Islet precursor cell (in vitro differentiated cells): ENCODE results near the gene ERCC6L2.

Experiments
- DNase-seq: peaks from one replicate; pipeline ENCODE4 v3.0.0-alpha.2; 2018

ERCC6L2 gene

DNA sequence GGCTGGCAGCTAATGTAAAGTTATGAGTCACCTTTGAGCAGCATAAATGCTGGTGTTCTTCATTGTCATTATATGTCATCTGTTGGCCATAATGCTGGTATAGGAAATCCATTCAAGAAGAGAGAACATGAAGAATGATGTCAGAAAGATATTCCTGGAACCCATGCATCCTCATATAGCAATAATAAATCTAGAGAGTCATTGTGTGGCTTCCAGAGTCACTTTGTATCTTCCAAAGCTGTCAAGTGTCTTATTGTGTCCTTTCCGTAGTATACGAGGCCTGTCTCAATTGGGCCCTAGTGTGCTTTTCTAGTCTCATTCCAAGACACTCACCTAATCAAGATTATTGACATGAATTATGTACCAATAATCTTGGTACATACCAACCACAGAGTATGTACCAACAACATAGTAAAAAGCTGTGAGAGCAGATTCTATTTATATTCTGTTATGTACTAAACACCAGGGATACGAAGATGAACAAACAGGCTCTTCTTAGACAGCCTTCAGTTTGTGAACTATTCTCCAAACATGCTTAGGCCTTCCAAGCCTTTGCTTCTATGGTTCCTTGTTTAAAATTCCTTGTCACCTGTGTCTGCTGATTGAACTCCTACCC lies 110.1 kb downstream of the ERCC6L2 start:
- DNase-seq = no peak

DNA sequence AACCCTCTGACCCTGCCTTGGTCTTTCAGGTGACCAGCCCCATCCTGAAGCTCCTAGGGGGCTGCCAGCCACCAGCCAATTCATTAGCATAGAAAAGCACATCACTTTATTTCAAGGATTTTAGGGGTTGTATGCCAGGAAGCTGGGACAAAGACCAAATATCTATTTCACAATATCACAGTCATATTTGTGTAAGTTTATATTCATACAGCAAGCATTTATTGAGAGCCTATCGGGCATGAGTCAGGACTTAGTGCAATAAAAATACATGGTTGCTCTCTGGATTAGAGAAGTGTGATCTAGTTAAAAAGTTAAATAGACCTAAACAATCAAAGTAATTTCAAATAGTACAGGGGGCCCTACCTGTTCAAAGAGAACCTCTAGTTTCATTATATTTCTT lies 113.8 kb downstream of the ERCC6L2 start:
- DNase-seq = no peak

DNA sequence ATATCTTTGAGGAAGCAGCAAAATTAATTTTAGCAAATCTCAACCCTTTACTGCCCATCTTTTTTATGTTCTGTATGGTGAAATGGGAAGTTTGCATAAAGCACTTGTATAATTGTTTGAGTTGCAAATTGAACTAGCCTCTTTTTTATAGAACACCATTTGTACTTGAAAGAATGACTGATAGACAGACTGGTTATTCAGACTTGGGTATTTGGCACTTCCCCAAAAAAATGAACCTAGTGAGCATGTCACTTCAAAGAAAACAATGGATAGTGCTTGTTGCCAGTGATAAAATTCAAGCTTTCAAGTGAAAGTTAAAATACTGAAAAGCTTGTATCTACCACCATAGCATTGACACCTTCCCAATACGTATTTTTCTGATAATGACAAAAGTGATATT lies 115.8 kb downstream of the ERCC6L2 start:
- no peak for DNase-seq

DNA sequence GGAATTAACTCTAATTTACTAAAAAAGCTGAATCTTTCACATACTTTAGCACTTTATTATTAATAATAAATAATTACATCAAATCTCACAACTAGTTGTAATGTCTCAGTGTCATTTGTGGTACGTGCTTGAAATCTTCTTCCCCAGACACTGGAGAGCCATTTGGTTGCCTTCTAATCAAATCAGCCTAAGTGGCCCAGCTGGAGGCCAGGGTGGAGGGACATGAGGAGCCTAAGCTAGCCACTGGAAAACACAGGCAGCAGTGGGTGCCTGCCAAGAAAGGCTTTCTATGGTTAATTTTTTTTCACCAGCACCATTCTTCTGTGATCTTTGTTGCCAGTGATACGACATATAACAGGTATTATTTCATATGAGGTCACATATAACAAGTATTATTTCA lies 117.0 kb downstream of the ERCC6L2 start:
- no peak for DNase-seq

DNA sequence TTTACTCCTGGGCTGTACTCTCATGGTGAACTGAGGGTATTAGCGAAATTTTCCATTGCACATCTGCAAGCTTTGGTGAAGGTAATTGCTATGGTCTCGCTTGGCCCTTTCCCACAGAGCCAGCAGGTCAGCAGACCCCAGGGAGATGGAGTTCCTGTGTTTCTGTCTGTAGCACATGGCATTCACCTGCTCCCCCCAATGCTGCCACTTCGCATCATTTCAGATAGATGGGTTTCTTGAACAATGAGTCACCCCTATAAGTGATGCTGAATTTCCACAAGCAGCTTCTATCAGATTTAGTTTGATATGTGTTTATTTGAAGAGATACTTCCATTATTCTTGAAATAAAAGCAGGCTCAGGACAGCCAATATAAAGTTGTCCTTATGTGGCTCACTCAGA lies 117.8 kb downstream of the ERCC6L2 start:
- no peak for DNase-seq

DNA sequence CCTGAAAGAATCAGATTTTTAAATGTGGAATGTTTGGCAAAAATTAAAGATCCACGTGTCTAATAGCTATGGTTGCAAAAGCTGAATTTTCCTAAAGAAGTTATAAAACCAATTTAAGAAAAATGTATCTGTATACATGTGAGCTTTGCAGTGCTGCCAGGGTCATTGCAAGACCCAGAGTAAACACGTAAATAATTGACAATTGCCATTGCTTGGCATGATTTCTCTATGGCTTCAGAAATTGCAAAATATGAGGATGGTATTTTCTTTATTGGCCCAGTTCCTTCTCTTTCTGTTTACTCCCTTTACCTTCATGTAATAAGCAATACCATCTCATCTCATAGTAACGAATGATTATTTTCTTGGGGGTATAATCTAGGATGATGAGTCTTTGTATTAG lies 123.9 kb downstream of the ERCC6L2 start:
- DNase-seq = no peak

DNA sequence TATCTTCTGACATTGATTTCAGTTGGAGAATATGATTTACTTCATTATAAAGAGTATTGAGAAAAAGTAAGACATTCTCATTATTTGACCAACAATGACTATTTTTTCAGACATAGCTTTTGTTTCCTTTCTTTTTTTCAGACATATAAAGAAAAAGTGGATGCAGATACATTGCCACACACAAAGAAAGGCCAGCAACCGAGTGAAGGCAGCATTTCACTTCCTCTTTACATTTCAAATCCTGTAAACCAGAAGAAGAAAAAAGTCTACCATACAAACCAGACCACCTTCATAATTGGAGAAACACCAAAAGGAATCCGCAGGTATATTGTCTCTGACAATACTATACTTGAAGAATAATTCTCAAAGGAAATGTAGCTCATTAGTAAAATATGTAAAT lies 128.9 kb downstream of the ERCC6L2 start:
- DNase-seq = no peak

DNA sequence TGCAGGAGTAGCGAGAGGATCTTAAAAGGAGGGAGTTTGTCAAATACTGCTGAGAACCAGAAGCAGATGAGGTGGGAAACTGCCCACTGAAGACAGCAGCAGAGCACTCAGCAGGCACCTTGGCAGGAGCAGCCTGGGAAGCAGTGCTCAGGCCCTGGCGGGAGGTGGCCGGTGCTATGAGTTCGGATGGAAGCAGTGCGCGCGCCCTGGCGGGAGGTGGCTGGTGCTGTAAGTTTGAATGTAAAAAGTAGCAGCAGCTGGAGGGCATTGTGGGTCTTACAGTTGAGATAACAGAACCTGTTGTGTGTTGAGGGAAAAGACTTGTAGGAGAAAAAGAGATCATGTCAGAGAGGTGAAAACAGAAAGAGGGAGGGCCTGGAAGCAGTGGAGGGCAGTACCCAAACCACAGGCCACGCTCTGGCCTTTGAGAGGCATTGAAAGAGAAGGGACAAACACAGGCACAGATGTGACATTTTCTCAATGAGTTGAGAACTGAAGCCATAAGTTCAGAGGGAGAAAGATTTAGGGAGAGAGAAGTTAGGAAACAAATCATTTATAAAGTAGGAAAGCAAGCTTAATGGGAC lies 130.9 kb downstream of the ERCC6L2 start:
- DNase-seq = no peak

DNA sequence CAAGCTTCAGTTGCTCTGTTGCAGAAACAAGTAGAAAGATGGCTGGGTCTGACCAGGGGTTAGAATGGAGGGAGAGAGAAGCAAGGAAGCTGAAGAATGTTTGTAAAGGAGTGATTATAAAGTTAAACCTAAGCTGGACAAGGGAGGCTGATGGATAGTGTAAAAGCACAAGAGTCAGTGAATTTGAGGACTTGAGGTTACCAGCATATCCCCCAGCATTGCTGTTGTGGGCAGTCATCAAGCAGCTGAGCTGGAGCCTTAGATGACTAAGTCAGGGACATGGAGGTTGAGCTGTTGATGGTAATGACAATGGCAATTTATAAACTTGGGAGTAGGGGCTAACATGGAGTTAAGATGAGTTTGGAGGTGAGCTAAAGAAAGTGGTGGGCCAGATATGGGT lies 131.5 kb downstream of the ERCC6L2 start:
- no peak for DNase-seq

DNA sequence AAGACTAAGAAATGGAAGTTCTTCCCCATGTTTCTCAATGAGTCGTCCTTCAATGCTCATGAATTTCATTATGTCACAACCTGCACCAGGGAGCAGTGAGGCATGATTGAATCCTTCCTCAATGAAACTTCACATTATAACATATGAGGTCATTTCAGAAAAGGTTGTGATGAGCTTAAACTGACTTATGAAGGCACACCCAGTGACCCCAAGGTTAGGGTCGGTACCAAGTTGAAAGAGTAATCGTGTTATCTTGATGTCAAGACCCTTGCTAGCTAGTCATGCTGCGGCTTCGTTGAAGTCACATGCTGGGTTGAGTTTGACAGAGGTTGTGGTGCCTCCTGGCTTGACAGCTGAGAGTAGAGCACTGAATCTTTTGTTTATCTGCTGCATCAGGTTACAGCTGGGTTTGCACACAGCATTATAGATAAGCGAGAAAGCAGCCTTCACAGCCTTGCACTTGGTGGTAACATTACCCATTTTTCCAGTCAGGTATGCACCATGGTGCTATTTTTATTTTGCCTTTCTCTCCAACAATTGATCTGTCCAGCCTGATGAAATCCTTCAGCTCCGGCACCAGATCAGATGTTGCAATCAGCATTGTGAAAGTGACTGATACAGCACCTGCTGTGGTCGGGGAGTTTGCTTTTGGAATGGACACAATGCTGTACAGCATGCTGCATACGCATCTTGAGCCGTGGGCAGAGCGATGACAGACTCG lies 133.2 kb downstream of the ERCC6L2 start:
- DNase-seq = no peak

DNA sequence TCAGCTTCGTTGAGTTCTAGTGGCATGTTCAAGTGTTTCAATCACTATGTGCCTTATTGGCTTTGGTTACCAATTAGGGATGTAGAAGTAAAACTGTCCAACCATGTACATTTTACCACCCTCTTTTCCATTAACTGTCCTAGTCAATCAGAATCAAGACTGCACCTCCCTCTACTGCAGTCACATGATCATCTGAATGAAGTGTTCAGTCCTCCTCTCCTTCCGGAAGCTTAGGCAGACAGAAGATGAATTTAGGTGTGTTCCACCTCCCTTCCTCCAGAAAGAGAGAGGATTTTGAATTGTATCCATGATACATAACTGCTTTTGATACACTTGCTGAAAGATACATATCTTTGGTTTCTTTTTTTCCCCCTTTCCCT lies 133.7 kb downstream of the ERCC6L2 start:
- DNase-seq = no peak

DNA sequence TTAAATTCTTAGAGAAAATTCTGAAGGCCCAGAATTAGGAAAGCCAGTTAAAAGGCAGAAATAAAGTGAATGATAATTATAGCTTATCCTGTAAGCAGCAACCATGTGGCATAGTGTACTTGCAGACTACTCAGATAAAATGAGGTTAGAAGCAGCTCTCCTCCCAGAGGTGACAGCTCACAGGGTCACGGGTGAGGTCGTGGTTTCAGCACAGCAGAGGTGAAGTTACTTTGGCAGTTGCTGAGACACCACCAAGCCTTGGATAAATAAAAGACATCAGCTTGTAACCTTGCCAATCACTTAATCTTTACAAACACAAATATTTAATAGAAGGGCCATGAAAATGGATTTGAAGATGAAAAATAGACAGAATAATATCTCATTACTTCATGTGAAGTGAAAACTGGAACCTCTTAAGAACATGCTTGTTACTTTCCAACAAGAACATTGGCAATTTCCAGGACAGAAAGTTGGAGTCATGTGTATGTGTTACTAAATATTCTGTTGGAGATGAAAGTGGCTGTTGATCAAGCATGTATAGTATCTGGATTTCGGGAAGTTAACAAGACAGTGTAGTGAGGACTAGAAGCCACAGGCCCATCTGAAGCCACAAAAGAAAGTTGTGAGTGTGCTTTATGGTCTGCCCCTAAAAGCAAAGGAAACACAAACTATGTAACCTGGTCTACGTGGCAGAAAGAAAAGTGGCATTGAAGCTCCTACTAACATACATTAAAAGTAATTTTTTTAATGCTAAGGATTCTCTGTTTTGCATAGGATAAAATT lies 134.4 kb downstream of the ERCC6L2 start:
- no peak for DNase-seq

DNA sequence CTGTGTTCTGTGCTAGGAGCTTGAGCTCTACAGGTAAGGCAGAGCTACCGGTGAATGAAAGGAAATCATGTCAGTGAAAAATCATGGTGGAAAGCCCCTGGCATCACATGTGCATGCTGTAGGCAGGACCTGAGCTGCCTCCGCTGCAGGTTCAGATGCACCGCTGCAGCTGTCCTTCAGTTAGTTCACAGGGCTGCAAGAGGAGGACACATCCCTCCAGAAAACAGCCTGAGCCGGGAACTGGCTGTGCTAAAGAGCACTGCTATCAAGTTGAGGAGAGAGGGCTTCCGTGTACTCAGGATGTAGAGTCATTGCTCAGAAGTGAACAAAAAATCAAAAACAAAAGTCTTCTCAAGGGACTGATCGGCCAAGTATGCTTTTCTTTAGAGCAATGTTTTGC lies 138.6 kb downstream of the ERCC6L2 start:
- no peak for DNase-seq

DNA sequence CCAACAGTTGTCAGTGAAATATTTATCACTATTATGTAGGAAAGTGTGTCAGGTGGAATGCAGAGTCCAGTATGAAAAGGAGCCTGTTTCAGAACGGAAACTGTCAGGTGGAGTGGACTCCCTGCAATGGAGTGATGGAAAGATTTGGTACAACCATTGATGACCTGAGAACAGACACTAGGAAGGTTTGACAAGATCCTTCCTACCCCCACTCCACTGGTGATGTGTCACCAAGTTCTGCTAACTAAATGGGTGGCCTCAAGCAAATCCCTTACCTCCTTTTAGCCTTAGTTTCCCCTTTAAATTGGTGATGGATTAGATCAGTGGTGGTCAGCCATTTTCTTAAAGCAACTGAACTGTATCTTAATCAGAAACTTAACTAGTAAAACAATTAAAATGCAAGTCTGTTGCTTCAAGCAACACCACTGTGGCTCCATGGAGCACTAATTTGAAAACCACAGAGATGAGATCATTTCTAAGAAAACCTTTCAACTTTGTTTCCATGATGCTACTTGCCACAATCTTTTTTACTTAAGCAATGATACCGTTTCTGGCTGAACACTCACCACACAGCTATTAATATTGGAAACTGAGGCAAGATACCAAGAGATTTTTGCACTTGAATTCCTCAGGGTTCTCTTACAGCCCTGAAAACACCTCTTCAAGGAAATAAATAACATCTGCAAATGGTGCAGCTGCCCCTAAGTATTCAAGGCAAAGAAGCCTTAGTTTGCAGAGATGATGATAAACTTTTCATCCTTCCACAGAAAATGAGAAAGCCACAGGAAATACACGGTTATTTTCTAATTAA lies 140.6 kb downstream of the ERCC6L2 start:
- no peak for DNase-seq
